Activated CD4-positive, alpha-beta T cell treated with anti-CD3 and anti-CD28 coated beads for 24 hours (primary cell): Measurements from ENCODE around the gene TTC16.
"Not testable (repeated sequence)": the region's sequence is repeated elsewhere in the genome, so short reads cannot be mapped to it uniquely, and the experiment has no call there.

ENCODE experiments used
- DNase-seq, 2 donors: peaks; one replicate each; pipeline ENCODE4 v3.0.0-alpha.2; 2020; ENCODE audit warnings: low read depth in 2 of 2

The TTC16 gene

GRCh38 chr9:127744398-127745110, 28.7 kb downstream of the TTC16 start:
- DNase-seq, result no peak

- DNase-seq, result no peak
Measured at GRCh38 chr9:127746959-127747569, 31.2 kb downstream of the TTC16 start.

DNA sequence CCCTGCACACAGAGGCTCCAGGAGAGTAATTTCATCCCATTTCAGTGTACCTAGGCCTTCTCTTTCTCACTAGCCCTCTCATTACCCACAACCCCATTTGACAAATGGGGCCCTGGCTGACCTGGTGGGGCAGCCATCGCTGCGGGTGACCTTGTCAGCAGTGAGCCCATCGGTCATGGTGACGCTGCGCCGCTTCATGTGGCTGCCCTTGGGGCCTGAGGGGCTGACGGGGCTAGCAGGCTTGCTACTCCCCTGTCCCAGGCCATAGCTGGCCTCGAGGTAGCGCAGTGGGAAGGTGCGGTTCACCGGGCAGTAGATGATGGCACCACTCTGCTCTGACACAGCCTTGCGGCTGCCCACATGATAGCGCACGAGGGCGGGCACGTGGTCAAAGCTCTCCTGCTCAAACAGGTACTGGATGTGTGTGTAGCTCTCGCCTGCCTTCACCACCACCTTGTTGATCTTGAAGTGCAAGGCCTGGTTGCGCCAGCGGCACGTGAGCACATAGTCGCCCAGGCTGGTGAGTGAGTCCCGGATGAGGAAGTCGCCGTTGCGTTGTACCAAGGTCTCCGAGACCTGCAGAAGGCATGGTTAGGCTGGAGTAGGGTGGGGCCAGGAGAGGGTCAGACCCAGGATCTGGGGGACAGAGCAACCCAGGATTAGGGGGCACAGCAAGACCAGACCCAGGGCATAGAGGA, 33.4 kb downstream of the TTC16 start:
- DNase-seq, result no peak

DNA sequence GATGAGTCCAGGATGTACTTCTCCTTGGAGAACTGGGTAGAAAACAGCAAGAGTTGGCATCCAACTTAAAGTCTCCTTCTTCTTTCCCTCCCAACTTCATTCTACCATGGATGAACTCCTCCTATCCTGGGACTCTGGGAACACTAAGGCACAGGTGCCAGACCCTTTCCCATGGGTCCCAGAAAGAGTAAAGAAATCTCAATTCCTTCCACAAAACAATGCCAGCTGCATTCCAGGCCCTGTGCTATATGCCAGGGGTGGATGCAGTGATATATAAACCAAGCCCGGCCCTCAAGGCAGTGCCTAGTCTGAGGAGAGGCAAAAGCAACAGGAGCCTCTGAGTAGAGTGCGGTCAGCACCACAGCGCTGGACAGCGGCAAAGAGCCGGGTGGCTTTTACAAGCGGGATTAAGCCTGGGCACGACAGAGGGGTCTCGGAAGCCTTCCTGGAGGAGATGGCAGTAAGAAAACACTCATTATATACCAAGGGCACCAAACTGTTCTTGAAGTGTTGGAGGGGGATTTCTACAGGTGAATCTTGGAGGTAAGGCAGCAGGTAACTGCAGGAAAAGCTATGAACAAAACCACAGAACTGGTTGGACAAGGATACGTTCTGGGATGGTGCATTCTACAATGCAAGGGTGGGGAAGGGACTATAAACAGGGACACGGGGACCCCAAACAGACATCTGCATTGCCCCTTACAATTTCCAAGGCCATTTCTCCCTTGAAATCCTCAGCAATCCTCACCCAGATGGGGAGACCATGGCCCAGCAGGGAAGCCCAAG, 35.6 kb downstream of the TTC16 start:
- no peak for DNase-seq

GRCh38 chr9:127753148-127753547, 37.3 kb downstream of the TTC16 start:
- DNase-seq, result no peak

GRCh38 chr9:127753622-127754021, 37.7 kb downstream of the TTC16 start:
- DNase-seq, result no peak

GRCh38 chr9:127754099-127755060, 38.5 kb downstream of the TTC16 start:
- no peak for DNase-seq

GRCh38 chr9:127755061-127756060, 39.5 kb downstream of the TTC16 start:
- DNase-seq, result no peak

- no peak for DNase-seq
Measured at GRCh38 chr9:127756233-127756632, 40.4 kb downstream of the TTC16 start.

DNA sequence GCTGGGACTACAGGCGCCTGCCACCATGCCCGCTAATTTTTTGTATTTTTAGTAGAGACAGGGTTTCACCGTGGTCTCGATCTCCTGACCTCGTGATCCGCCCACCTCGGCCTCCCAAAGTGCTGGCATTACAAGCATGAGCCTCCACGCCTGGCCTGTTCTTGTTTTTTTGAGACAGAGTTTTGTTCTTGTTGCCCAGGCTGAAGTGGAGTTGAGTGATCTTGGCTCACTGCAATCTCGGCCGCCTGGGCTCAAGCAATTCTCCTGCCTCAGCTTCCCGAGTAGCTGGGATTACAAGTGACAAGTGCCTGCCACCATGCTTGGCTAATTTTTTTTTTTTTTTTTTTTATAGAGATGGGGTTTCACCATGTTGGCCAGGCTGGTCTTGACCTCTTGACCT, 40.9 kb downstream of the TTC16 start:
- not testable (repeated sequence) for DNase-seq

DNA sequence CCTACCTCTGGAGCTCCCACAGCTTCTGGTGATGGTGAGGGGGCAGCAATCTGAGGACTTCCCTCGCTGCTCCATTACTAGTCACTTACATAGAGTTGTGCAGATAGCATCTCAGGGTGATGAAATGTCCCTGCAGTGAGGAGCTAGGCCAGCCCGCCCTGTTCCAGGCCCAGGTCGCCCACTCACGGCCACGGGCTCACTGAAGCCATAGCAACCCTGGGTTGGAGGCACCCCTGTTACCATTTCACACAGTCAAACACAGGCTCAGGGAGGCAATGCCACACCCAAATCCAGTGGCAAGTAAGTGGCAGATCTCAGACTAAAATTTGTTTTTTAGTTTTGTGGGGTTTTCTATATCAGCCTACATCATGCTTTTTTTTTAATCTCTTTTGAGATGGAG, 43.0 kb downstream of the TTC16 start:
- no peak for DNase-seq

GRCh38 chr9:127761061-127761460, 45.2 kb downstream of the TTC16 start:
- no peak for DNase-seq

DNA sequence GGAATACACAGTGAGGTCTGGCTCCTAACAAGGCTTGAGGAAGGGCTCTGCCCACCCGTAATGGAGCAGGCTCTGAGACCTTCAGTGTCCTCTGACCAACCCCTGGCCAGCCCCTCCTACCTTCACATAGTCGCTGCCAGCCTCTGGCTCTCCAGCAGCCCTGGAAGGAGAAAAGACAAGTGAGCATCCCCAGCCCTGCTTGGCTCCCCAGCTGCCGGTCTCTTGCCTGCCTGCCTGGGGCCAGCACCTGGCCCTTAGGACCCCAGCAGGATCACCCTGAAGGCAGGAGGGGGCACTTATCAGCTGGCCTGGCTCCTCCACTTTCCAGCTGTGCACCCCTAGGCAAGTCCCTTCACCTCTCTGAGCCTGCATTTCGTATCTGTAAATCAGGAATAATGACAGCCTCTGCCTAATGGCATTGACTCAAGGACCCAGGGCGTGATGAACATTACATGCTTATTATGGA, 45.6 kb downstream of the TTC16 start:
- no peak for DNase-seq

DNA sequence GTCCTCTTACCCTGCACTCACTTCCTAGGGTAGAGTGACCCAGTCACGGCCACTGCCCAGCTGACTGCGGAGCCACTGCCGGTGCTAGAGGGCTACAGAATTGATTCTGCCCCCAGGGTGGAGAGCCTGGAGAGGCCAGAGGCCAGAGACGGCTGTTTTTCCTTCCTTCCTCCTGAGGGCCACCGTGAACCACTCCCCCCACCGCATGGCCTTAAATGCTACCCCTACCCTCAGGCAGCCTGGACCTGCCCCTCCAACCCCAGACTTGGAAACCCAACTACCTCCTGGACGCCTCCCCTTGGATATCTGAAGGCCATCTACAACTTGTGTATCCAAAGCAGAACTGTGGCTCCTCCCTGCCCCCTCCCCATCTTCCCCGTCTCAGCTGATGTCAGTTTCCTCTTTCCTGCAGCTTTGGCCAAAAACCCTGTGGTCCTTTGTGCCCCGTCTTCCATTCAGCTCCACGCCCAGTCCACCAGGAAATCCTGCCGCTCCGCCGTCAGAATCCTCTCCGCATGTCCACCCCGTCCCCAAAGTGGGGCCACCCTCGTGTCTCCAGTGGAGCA, 46.3 kb downstream of the TTC16 start:
- DNase-seq, result no peak

DNA sequence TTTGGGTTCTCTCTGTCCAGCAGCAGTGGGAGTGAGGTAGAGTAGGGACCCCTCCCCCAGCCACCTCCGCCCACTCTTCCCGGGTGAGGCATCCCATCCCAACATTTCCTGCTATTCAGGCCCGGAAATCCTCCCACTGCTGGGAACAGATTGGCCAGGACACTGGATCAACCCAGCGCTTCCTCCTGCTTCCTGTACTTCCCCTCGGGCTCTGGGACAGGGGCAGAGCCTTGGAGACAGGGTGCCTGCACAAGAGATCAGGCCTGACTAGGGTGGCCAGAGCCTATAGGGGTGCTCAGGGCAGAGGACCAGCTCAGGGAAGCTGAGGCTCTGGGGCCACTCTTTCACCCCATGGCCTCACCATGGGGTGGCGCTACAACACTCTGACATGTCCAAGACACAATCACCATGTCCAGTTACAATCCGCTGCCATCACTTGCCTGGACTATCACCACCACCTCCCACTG, 48.1 kb downstream of the TTC16 start:
- DNase-seq, result no peak

DNA sequence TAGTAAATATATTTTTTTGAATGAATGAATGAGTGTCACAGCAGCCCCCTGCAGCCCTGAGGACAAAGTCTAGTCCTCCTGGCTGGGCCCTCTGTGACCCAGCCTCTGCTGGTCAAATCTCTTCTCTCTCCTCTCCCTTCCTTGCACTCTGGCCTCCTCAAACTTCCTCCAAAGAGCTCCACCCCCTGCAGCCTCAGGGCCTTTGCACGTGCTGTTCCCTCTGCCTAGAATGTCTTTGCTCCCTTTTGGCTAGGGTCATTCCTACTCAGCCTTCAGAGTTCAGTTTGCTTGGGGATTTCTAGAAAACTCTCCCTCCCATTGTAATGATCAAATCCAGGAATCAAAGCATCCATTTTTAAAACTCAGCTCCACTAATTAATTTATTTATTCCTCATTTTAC, 49.5 kb downstream of the TTC16 start:
- no peak for DNase-seq

GRCh38 chr9:127767410-127767809, 51.5 kb downstream of the TTC16 start:
- no peak for DNase-seq

DNA sequence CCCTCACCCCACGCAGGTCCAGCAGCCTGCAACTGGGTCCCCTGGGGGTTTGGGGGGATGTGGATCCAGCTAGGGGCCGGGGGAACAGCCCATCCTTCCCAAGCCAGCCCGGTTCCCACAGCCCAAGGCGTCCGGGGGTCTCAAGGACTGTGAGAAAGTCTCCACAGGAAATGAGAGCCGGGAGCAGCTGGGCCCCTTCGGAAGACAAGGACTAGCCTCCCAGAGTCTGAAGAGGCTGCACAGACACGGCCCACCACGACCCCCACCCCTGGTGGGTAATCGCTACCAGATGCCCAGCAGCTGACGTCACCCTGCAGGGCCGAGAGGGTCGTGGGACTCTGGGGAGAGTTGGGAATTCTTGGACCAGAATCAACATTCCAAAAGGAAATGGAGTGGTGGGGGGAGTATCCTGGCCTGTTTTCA, 52.0 kb downstream of the TTC16 start:
- DNase-seq, result no peak

- no peak for DNase-seq
Measured at GRCh38 chr9:127768698-127769097, 52.8 kb downstream of the TTC16 start.
